ENCODE measurements around the gene SYP. TPM values are rescaled to one million over a fixed set of nuclear protein-coding genes. Genes with fewer than 3 reads are reported as not detected.

Gene SYP
- total and polyA plus RNA-seq, 12 donors: 6.8 to 147 (median 19.4) TPM

DNA sequence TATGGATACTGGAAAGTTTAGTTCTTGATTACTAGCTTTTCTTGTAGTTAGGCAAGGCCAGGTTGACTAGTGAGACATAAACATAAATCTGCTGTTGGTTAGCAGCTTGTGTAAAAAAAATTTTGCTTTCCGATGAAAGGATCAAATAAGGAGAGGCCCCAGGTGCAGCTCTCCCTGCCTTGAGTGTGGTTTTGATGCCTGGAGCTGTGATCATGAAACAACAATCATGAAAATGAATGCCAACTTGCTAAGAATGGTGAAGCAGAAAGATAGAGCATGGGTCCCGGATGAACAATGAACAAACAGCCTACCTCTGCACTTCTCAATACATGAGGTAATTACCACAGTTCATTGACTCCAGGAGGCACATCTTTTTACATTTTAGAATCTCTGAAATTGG lies 14.4 kb upstream of the SYP start:
- H3K27ac ChIP-seq: no peak overlapping the region
- 53 to 88% (median 71%) methylated on average over 2 of the region's 2 CpGs for WGBS, 4 donors
- intact Hi-C loops (cut with DNase I): no loop called here
- no peak for TF ChIP-seq POLR2A (IDR thresholded peaks at IDR 0.05)
- TF ChIP-seq, protein P1, sequence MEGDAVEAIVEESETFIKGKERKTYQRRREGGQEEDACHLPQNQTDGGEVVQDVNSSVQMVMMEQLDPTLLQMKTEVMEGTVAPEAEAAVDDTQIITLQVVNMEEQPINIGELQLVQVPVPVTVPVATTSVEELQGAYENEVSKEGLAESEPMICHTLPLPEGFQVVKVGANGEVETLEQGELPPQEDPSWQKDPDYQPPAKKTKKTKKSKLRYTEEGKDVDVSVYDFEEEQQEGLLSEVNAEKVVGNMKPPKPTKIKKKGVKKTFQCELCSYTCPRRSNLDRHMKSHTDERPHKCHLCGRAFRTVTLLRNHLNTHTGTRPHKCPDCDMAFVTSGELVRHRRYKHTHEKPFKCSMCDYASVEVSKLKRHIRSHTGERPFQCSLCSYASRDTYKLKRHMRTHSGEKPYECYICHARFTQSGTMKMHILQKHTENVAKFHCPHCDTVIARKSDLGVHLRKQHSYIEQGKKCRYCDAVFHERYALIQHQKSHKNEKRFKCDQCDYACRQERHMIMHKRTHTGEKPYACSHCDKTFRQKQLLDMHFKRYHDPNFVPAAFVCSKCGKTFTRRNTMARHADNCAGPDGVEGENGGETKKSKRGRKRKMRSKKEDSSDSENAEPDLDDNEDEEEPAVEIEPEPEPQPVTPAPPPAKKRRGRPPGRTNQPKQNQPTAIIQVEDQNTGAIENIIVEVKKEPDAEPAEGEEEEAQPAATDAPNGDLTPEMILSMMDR (IDR thresholded peaks at IDR 0.05): no peak
- no peaks in the 10 kb centered on the region for H3K36me3 ChIP-seq (replicated peaks in 1 of 2)
- H3K4me3 ChIP-seq: no peak overlapping the region
- H3K27me3 ChIP-seq: no peaks in the 10 kb centered on the region
- H3K4me1 ChIP-seq (replicated peaks in 1 of 2): no peaks in the 10 kb centered on the region
- no peak for DNase-seq
- H3K9me3 ChIP-seq (replicated peaks in 1 of 3): no peaks in the 10 kb centered on the region

GRCh38 chrX:49212861-49213260 lies 12.9 kb upstream of the SYP start:
- no peaks in the 10 kb centered on the region for H3K9me3 ChIP-seq (replicated peaks in 1 of 3)
- TF ChIP-seq, protein P1 (IDR thresholded peaks at IDR 0.05): no peak
- no peak for TF ChIP-seq POLR2A (IDR thresholded peaks at IDR 0.05)
- WGBS, 4 donors: 36 to 83% (median 53%) methylated on average over 1 of the region's 1 CpG
- H3K27ac ChIP-seq: no peak overlapping the region
- H3K4me3 ChIP-seq: no peak overlapping the region
- no peaks in the 10 kb centered on the region for H3K4me1 ChIP-seq (replicated peaks in 1 of 2)
- H3K27me3 ChIP-seq: no peaks in the 10 kb centered on the region
- DNase-seq: no peak
- H3K36me3 ChIP-seq (replicated peaks in 1 of 2): no peaks in the 10 kb centered on the region
- intact Hi-C loops (cut with DNase I): no loop called here

DNA sequence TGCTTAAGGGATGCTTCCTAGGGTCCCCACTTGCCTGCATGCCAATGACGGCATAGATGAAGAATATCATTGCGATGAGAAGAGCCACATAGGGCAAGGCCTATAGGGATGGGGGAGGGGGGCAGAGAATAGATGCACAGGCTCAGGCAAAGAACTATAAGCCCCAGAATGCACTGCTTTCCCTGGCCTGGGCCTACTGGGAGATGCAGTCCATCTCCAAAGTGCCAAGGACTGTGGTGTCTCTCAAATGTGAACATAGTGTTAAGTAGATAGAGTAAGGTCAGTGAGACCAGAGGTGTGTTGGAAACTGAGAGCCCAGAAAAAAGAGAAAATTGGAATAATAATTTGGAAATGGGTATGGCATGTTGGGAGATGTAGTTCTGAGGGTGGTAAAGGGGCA lies 12.2 kb upstream of the SYP start:
- 67 to 100% (median 88%) methylated on average over 2 of the region's 2 CpGs for WGBS, 4 donors
- TF ChIP-seq POLR2A (IDR thresholded peaks at IDR 0.05): no peak
- TF ChIP-seq, protein P1 (IDR thresholded peaks at IDR 0.05): no peak
- H3K27me3 ChIP-seq: no peaks in the 10 kb centered on the region
- no peak for DNase-seq
- no peaks in the 10 kb centered on the region for H3K36me3 ChIP-seq (replicated peaks in 1 of 2)
- H3K4me1 ChIP-seq (replicated peaks in 1 of 2): no peaks in the 10 kb centered on the region
- no peak overlapping the region for H3K27ac ChIP-seq
- intact Hi-C loops (cut with DNase I): no loop called here
- no peak overlapping the region for H3K4me3 ChIP-seq
- H3K9me3 ChIP-seq (replicated peaks in 1 of 3): no peaks in the 10 kb centered on the region

DNA sequence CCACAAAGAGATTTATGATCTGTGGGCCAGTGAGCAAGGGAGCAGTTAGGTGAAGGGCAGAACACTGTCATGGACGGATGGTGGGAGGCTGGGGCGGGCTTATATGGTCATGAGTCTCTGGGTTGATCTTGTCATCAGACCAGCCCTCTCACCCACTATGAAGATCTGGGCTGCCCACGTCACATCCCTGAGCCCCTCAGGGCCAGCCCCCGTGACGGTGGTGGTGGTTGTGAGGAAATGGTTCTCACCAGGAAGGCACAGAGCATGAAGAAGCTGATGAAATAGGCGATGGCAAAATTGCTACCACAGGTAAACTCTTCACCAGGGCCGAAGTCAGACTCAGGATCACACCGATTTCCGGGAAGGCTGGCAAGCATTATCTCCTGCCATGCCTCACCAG lies 11.1 kb upstream of the SYP start:
- 79 to 92% (median 84%) methylated on average over 9 of the region's 9 CpGs; no CpG with 5 or more reads in 1 of the 4 donors for WGBS, 4 donors
- no peaks in the 10 kb centered on the region for H3K36me3 ChIP-seq (replicated peaks in 1 of 2)
- intact Hi-C loops (cut with DNase I): no loop called here
- TF ChIP-seq, protein P1 (IDR thresholded peaks at IDR 0.05): no peak
- no peak for TF ChIP-seq POLR2A (IDR thresholded peaks at IDR 0.05)
- H3K4me1 ChIP-seq (replicated peaks in 1 of 2): no peaks in the 10 kb centered on the region
- no peak for DNase-seq
- no peaks in the 10 kb centered on the region for H3K9me3 ChIP-seq (replicated peaks in 1 of 3)
- H3K27me3 ChIP-seq: peaks cover under 1% of the 10 kb centered on the region
- H3K27ac ChIP-seq: no peak overlapping the region
- H3K4me3 ChIP-seq: no peak overlapping the region
